Head of caudate nucleus (tissue), 42 donors: Measurements from ENCODE around the gene ANKRD44.

Experiments
- DNase-seq, 42 donors: peaks; one replicate each; pipeline versions ENCODE4 v3.0.0 to v3.0.0-alpha.2; 2020 to 2021; ENCODE audit warnings: mixed read lengths in 7 of 42
- intact Hi-C: fragments of 100-400 bp; cut with DNase I; formaldehyde crosslinking; loops from one replicate; pipeline ENCODE4 v1.15.0; 2022

The ANKRD44 gene

DNA sequence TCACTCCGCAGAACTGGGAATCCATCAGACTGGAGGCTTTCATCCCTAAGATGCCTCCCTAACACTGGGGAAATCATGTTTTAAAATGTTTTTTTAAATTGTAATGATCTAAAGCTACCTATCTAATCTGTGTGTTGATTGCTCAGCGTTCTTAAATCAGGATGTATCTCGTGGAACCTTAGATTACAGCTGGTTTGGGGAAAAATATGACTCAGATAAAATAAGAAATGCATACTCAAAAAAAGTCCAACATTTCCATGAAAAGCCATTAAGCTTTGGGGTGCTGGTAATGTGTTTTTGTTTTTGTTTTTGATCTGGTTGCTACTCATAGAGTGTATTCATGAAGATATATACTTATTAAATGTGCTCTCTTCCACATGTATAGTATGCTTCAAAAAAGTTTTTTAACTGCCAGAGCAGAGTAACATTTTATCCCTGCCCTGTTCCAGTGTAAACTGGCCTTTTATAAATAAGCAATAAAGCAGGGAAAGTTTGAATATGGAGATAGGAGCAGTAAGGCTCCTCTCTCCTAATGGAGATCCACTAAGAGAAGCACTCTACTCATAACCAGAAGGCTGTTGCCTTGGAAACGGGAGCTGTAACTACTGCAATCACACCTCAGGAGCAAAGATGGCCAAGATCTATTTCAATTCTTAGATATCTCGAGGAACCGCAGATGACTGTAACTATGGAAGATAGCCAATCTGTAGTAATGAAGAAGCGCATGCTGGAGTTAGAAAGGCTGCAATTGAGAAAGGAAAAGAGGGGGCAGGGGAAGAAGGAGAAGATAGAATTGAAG is 41.6 kb downstream of the ANKRD44 start:
- peak in 10 of 42 donors; percentile 13 to 64 (median 31) for DNase-seq
- intact Hi-C loops: no loop called here

DNA sequence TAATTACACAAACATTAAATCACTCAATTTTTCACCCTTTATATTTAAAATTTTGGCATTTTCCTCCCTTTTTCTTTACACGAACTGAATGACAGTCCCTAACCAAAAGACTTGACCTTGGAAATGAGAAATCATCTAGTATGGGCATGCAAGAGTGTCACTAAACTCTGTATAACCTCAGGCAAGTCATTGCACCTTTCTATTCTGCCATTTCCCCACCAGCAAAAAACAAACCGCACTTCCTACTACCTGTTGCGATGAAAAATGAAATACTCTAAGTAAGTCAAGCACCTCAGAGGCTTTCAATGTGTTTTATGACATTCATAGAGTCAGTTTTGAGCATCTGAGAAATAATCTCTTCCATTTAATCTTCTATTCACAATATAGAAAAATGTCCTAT is 44.1 kb downstream of the ANKRD44 start:
- DNase-seq: no peak

DNA sequence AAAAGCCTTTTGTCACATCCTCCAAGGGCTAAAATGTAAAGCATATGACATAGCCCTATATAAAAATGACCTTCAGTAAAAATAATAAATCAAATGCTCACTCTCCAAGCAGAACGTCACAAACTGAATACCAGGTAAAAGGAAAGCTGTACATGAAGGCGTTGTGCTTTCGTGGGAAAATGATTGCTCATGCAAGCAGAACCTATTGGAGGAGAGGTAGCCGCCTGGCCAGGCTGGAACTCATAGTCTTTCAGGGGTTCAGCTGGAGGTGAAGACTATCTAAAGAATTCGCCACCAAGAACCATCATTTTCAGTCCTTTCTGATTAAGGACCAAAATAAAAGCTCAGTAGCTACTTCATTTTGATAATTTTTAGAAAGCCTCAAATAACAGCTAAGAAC is 44.7 kb downstream of the ANKRD44 start:
- intact Hi-C loops: no loop called here
- DNase-seq: no peak

More for the DNA sequence above, 44.1 kb downstream of the ANKRD44 start:
- intact Hi-C loops: no loop called here

DNA sequence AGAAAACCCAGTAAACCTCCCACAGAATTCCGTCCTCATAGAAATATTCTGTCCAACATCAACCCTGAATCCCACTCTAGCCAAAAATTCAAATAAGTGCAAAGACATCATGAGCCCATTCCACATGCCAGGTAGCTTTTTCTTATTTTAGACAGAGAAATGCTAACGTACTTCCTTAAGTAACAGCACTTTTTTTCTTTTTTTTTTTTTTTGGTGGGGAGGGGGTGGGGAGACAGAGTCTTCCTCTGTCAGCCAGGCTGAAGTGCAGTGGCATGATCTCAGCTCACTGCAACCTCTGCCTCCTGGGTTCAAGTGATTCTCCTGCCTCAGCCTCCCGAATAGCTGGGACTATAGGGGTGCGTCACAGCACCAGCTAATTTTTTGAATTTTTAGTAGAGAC is 45.5 kb downstream of the ANKRD44 start:
- DNase-seq: no peak
- intact Hi-C loops: no loop called here

DNA sequence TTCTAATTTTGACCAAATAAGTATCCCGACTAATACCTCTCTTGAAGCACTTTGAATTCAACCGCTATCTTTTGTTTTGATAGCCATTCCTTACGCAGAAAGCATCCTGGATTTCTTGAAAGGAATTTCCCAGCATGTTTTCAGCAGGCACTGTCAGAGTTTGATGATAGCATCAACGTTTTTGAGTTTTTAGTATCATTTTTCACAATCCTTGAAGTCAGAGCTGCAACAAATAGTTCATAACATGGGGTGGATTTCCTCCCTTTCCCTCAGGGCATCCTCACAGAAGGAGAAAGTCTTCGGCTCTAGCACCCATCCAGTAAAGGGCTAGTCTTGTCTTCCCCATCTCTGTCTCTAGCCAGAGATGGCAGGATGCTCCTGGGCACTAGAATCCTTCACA is 46.2 kb downstream of the ANKRD44 start:
- no peak for DNase-seq

DNA sequence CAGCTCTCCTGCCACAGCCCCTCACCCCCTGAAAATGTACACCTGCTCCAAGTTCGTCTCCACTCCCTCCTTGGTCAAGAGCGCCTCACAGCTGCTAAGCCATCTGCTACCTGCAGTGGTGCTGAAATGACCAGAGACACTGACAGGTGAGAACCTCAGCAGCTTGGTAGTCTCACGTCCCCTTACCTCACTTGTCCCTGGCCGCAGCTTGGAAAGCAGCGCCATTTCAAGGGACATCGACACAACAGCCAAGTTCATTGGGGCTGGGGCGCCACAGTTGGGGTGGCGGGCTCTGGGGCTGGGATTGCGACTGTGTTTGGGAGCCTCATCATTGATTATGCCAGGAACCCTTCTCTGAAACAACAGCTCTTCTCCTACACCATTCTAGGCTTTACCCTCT is 47.5 kb downstream of the ANKRD44 start:
- no peak for DNase-seq
- intact Hi-C loops: no loop called here

More for the DNA sequence above, 46.2 kb downstream of the ANKRD44 start:
- intact Hi-C loops: no loop called here

DNA sequence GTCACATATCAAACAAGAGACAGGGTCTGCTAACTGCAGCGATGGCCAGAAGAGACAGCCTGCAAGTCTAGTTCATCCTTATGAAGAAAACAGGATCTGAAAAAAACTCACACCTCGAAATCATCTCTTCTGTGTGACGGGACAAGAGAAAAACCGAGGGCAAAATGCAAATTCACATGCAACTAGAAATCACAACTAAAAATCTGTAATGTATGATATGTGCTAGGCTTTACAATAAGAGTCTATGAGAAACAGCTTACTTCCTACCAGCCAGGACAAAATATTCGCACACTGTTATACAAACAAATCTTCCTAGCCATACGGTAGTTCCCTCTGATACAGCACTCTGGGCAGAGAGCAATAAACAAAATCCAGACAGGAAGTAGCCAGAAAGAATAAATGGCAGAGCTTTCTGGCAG is 48.8 kb downstream of the ANKRD44 start:
- intact Hi-C loops: no loop called here
- DNase-seq: no peak

DNA sequence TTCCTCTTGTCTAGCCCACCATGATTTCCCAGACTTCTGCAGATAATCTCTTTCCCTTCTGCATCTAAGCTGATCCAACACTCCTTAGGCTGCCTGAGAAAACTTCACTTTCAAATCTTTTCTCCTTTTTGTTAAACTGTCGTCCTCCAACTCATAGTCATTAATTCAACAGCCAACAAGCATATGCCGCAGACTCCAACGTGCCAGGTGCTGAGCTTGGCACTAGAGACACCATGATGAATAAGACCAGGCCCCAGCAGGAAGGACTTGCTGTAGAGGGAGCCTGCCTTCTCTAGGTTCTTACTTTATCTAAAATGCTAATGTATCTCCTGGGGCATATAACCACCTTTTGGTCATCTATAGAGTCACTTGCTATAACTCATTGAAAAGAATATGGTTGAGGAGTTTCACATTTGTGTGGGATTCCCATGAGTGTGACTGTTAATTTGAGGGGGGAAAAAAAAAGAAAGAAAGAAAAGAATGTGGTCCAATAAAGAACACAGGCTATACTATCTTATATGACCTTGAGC is 51.0 kb downstream of the ANKRD44 start:
- intact Hi-C loops: no loop called here
- no peak for DNase-seq

DNA sequence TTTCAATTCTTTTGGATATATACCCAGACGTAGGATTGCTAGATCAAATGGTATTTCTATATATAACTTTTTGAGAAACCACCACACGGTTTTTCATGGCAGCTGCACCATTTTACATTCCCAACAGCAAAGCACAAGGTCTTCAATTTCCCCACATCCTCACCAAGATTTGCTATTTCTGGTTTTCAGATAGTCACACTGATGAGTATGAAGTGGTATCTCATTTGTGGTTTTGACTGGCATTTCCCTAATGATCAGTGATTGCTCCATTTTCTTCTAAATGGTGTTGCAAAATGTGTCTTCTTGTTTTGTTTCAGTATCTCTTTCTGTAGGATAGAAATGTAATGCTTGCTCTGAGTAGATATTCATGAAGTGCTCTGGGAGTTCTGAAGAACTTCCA is 52.0 kb downstream of the ANKRD44 start:
- DNase-seq: no peak
- intact Hi-C loops: no loop called here

DNA sequence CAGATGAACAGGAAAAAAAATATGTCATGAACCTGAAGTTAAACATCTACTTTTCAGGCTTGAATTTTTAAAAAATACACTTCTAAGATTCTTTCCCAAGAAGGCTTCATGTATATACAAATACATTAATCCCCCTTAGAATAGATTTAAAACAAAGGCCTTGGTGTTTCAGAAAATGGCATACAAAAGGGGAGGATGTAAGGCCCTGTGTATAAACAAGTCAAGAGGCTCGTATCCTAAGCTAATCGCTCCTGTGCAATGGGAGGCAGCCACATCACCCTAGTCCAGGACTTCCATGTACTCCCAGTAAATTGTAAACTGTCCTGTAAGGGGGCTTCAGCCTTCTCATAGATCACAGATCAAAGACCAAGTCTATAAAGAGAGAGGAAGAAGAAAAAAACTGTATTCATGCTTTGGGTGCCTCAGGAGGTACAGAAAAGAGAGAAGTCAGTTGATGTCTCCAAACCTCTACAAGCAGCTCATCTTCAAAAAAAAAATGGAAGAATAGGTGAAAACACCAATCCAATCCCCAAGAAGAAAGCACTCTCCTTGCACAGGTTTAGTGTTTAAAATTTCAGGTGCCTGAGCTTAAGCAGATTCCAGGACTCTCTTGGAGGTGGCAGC is 53.9 kb downstream of the ANKRD44 start:
- DNase-seq: no peak
- intact Hi-C loops: no loop called here

DNA sequence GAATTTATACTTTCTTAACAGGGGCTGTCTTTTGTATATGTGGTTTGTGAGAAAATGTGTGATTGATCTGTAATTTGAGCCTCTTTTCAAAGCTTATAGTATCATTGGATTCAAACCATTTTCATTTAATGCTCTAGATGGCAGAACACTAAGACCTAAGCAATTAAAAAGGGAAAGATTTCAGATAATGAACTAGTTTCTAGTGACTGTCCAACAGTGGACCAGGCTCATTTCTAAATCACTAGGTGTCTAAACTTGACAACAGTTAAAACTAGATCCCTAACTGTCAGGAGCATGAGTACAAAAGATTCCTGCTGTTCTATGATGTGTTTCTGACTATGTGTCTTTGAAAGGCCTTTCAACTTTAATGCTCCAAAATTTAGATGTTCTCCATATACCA is 54.6 kb downstream of the ANKRD44 start:
- intact Hi-C loops: no loop called here
- no peak for DNase-seq

DNA sequence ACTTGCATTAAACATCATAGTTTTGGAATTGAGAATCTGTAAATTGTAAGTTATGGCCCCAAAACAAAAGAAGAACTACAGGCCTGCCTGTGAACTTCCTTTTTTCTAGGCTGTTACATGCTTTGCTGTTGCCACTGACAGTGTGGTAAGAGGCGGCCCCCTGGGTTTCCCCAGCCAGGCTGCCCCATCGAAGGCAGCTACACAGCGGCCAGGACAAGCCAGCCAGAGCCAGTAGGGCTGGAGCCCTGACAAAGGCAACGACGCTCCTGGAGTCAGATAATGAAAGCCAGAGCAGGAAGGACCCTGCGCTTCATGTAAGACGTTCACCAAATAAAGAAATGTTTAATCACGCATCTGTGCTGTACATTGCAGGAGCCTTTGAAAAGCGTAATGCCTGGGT is 55.0 kb downstream of the ANKRD44 start:
- intact Hi-C loops: no loop called here
- peak; percentile 35 to 83 (median 61) for DNase-seq

DNA sequence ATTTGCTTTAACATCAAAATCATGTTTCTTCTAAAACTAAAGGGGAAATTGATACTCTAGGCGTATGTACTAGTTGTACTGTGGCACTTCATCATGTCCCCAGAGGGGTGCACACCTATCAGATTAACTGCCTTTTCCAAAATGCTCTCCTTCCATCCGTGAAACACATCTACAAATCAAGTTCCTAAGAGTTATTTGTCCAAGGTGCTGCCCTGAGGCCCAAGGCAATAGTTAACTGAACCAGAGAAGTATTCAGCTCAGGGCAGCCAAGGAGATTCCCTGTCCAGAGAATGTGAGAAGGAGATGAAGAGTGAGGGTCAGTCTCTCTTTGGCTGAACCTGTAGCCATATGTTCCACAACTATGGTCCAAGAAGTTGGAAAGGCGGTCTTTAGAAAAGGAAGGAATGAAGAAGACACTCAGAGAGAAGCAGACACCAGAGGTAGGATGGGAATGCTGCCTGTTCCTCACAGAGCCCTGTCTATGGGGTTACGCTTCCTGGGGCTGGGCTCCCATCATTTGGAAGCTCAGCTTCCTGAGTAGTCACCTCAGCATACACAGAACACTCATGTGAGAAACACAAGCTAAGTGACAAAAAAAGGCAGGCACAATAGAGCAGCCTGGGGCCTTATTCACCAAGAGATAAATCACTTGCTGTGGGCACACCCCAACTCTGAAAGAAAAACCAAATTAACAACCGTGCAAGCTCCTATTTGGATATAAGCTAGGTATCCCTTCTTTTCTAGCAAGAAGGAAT is 55.6 kb downstream of the ANKRD44 start:
- no peak for DNase-seq

DNA sequence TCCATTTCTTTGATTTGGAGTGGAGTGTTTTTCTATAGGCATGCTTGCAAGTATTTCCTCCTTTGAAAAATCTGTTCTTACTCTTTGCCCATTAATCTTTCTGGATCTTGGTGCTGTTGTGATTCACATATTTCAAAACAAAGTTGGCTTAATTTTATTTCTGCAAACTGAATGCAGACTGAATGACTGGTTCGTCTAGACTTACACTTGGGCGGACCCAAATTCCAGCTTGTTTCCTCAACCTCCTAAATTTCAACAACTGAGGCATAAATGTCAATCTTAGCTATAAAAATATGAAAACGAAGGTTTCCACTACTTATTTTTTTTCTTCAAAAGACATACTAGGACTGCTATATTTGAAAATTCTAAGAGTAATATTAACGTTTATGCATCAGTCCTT is 59.0 kb downstream of the ANKRD44 start:
- no peak for DNase-seq
- intact Hi-C loops: no loop called here

More for the DNA sequence above, 55.6 kb downstream of the ANKRD44 start:
- intact Hi-C loops: no loop called here

DNA sequence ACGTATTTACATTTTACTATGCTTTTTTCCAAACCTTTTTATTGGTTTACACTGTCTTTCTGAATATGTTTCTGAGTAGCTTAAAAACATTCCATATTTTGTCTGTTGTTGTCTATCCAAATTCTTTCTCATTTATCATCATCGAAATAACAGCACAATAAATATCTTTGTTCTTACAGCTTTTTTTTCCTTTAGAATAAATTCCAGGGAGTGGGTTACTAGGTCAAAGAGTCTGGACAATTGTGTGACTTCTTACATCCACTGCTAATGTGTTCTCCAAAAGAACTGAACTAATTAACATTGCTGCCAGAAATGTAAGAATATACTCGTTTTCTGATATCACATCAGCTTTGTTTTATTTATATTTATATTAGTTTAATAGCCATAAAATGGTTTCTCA is 59.4 kb downstream of the ANKRD44 start:
- intact Hi-C loops: no loop called here
- no peak for DNase-seq

DNA sequence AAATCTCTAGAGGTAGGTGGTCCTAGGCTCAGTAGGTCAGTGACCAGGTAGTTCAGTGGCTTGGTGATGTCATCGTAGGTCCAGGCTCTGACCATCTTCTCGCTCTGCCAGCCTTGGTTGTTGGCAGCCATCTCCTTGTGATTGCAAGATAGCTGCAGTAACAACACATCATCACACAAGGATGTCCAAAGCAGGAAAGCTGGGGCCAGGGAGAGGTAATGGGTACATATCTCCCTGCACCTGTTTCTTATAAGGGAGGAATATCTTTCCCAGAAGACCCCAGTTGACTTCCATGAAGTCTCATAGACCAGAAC is 60.5 kb downstream of the ANKRD44 start:
- intact Hi-C loops: no loop called here
- no peak for DNase-seq

DNA sequence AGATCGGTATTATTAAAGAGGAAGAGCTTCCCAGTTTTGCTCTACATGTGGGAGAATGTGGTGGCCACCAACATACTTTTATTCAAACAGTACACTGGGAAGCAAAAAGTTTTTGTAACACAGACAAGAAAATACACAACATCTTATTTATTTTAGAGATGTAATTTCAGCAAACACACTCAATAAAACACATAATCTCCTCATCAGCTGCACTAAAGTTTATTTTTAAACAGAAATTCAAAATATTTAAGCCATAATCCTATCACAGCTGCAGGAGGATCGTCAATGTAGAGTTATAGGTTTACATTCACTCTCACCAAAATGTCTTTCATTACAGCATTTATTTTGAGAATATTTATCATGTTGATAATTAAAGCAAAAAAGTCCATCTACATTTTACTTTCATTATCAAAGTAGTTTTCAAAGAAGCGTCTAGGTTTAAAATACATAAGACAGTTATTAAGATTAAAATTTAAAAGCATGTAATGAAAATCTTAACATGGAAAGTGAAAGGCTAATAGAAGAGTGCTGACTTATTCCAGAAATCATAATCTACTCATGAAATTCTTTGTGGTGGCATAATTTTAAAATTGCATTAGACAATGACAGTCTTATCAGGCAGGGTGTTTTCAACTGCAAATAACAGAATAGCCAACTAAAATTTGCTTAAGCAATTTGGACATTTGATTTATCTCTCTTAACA is 61.0 kb downstream of the ANKRD44 start:
- intact Hi-C loops: no loop called here
- DNase-seq: no peak

DNA sequence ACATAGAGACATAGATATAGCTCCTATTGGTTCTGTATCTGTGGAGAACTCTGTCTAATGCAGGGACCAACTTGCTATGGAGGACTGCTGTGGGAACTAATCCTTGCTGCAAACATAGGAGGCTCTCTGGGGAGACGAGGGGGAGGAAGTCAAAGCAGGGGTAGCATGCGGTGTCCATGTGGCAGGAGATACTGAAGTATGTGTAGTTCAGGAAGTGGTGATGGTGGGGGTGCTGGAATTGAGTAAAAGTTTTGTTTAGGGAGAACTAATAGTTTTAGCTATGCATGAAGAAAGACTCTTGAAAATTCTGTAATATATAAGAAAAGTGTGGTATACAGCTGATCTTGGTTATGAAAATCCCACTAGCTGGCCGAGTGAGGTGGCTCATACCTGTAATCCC is 62.0 kb downstream of the ANKRD44 start:
- intact Hi-C loops: no loop called here
- peak in 34 of 42 donors; percentile 14 to 71 (median 42) for DNase-seq

DNA sequence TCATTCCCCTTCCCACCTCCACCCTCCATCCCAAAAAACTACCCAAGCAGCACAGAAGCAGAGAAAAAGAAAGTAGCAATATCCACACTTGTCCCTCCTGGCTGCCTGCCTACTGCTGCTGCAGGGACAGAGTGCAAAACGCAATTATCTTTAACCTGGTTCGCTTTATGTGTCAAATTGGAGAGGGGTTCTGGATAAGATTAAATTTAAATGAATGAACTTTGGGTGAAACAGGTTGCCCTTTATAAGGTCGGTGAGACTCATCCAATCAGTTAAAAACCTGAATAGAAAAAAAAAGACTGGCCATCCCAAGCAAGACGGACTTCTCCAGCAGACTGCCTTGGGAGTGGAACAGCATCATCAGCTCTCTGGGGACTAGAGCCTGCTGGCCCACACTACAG is 62.6 kb downstream of the ANKRD44 start:
- intact Hi-C loops: no loop called here
- no peak for DNase-seq

DNA sequence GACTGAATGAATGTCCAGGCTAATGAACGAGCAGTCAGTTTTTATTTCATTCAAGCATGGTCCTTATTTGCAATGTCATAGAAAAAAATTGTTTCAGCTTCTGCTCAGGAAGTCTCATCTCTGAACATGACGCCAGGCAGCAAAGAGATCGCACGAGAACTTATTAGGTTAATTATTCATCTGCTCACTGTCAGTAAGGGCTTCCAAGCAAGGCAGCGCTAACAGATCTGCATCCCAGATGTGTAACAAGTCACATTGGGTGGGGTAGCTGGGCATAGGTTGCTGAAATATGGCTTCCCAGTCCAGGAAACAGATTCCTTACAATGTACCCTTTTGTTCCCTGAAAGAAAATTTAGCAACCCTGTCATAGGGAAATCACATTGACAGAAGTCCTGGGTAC is 63.5 kb downstream of the ANKRD44 start:
- intact Hi-C loops: no loop called here
- no peak for DNase-seq
